OCI-LY3 (cell line): ENCODE data around the gene WWC1.

Experiments used
- EZH2phosphoT487 ChIP-seq: fragments of 200-600 bp; shearing (Covaris generic); IDR thresholded peaks from 2 replicates; pipeline ENCODE4 v1.6.1; 2018; ENCODE audit warnings: antibody characterized with exemption, mixed run types, low read depth
- TF ChIP-seq, protein P1 (sequence below): fragments of 200-600, 300-600 bp; sonication (generic); IDR thresholded peaks from 2 replicates; pipeline ENCODE4 v1.5.1; 2014; ENCODE audit warnings: antibody characterized with exemption, low read length, low read depth

DNA sequence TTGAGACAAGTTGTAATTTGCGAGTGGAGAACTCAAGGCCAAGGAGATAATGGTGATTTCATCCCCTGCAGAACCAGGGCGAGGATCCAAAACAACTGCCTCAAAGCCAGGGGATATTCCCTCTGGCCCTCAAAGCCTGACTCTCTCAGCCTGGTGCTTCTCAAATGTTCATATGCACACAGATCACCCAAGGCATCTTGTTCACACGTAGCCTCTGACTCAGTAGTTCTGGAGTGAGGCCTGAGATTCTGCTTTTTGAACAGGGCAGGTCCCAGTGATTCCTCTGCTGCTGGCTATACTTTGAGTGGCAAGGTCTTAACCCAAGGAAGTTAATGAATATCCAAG, 30.2 kb upstream of the WWC1 start:
- TF ChIP-seq EZH2phosphoT487, result no peak
- TF ChIP-seq, protein P1, sequence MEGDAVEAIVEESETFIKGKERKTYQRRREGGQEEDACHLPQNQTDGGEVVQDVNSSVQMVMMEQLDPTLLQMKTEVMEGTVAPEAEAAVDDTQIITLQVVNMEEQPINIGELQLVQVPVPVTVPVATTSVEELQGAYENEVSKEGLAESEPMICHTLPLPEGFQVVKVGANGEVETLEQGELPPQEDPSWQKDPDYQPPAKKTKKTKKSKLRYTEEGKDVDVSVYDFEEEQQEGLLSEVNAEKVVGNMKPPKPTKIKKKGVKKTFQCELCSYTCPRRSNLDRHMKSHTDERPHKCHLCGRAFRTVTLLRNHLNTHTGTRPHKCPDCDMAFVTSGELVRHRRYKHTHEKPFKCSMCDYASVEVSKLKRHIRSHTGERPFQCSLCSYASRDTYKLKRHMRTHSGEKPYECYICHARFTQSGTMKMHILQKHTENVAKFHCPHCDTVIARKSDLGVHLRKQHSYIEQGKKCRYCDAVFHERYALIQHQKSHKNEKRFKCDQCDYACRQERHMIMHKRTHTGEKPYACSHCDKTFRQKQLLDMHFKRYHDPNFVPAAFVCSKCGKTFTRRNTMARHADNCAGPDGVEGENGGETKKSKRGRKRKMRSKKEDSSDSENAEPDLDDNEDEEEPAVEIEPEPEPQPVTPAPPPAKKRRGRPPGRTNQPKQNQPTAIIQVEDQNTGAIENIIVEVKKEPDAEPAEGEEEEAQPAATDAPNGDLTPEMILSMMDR, result no peak
